Adrenal gland (tissue), 12 donors: ENCODE measurements around the gene FAM170B. TPM values are rescaled to one million over a fixed set of nuclear protein-coding genes. Genes with fewer than 3 reads are reported as not detected.

ENCODE experiments used
- DNase-seq, 7 donors: peaks; one replicate each; pipeline ENCODE4 v3.0.0-alpha.2; 2019 to 2020
- H3K27ac ChIP-seq, 5 donors: fragments of 200-600 bp; sonication (generic) in 4 of 5; 1 replicate in 3 of 5; 2 replicates in 2 of 5; pipeline versions ENCODE4 v1.5.1 to v1.8.0; 2016 to 2020; ENCODE audit warnings: mild to moderate bottlenecking in 1 of 5
- H3K27me3 ChIP-seq: fragments of 200-600 bp; 2 replicates; pipeline ENCODE4 v1.8.0; 2021
- H3K36me3 ChIP-seq, 2 donors: fragments of 200-600 bp; replicated peaks in 1 of 2; 1 replicate in 1 of 2; 2 replicates in 1 of 2; pipeline versions ENCODE4 v1.5.1 to v1.8.0; 2018 to 2022
- H3K4me1 ChIP-seq, 2 donors: fragments of 200-600 bp; replicated peaks in 1 of 2; 1 replicate in 1 of 2; 2 replicates in 1 of 2; pipeline versions ENCODE4 v1.5.1 to v1.8.0; 2018 to 2021
- H3K4me3 ChIP-seq, 4 donors: fragments of 200-600 bp; sonication (generic) in 3 of 4; one replicate each; pipeline ENCODE4 v1.5.1; 2016 to 2018
- H3K9me3 ChIP-seq, 3 donors: fragments of 200-600 bp; sonication (generic) in 1 of 3; replicated peaks in 1 of 3; 1 replicate in 2 of 3; 2 replicates in 1 of 3; pipeline versions ENCODE4 v1.5.1 to v1.8.0; 2016 to 2021
- CTCF ChIP-seq, 6 experiments: fragments of 450-650 bp in 4 of 6; fragments of 200-600 bp in 2 of 6; sonication (generic) in 1 of 6; IDR thresholded peaks; 1 replicate in 5 of 6; 2 replicates in 1 of 6; pipeline versions ENCODE4 v1.5.1 to v1.8.0; 2016 to 2021; ENCODE audit warnings: antibody characterized with exemption in 6 of 6, mild to moderate bottlenecking in 2 of 6, moderate library complexity in 1 of 6
- POLR2A ChIP-seq, 2 donors: fragments of 450-650 bp; IDR thresholded peaks; one replicate each; pipeline ENCODE4 v1.6.1; 2017; ENCODE audit warnings: antibody characterized with exemption in 2 of 2, mild to moderate bottlenecking in 2 of 2, moderate library complexity in 1 of 2
- WGBS, 4 donors: extraction: QIAGEN DNeasy Blood & Tissue Kit in 2 of 4; methylation state at CpG; one replicate each; pipeline versions ENCODE4 v1.1.5 to v1.1.7; 2013 to 2017; 5-methylcytosine and 5-hydroxymethylcytosine counted together
- intact Hi-C, 2 donors: fragments of 100-400 bp; cut with DNase I; formaldehyde crosslinking; loops; one replicate each; pipeline versions ENCODE4 v1.14.1 to v1.15.0; 2022 to 2023
- polyA plus RNA-seq, 3 donors: library from polyadenylated mRNA; stranded (reverse); fragments of 200-250 nt in 2 of 3; fragments of 350-450 nt in 1 of 3; fragmentation: Illumina TruSeq in 1 of 3; extraction: RNeasy Lipid Tissue Mini Kit (QIAGEN cat#74804) in 1 of 3; gene quantifications; one replicate each; pipeline ENCODE4 v1.2.3, GENCODE V29; 2013 to 2014
- total RNA-seq, 9 donors: library from RNA; depleted of rRNA in 4 of 9; stranded (reverse); fragments of >200 nt in 4 of 9; fragments of 120-200 nt in 1 of 9; fragmentation: NEBNext Ultra II Directional in 1 of 9; extraction: Animal tissue kit (Norgen Biotek cat#: 25700) in 1 of 9; gene quantifications; one replicate each; pipeline versions ENCODE4 v1.1.0 to v1.2.4, GENCODE V29; 2013 to 2023
- donor health status: healthy with polysubstance abuse.
- donor health status: Bipolar disorder and iron deficiency.
- donor health status: DM: yes; HTN: yes; CAD: no.
- donor health status: DM: no; HTN: no; CAD: no.
- donor health status: DM: no; HTN: no; CAD: no.
- donor health status: DM: yes; HTN: yes; CAD: no.

Gene FAM170B
- total and polyA plus RNA-seq, 12 donors = not detected

- intact Hi-C loops = no loop called here
Observed at GRCh38 chr10:49104323-49104722, 29.5 kb downstream of the FAM170B start.

DNA sequence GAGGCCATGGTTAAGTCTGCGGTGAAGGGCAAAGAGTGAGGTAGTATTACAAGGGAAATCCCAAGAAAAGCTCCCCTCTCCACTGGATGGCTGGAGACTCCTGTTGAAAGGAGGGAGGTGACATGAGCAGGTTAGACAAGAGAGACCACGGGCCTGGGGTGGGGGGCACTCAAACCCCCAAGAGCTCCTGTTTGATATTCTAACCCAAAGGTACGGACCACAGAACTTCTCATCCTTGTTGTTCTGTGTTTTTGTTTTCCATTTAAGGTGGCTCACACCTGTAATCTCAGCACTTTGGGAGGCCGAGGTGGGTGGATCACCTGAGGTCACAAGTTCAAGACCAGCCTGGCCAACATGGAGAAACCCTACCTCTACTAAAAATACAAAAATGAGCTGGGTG lies 30.1 kb downstream of the FAM170B start:
- H3K27ac ChIP-seq = peak overlapping the region in 2 of 5 donors; percentile 14 to 48
- 73 to 80% (median 78%) methylated on average over 4 of the region's 4 CpGs for WGBS, 4 donors
- H3K36me3 ChIP-seq = peaks cover 0 to 9% of the 10 kb centered on the region in 2 donors
- H3K4me3 ChIP-seq = no peak overlapping the region
- peaks cover 25 to 65% of the 10 kb centered on the region in 2 donors for H3K4me1 ChIP-seq
- no peak for DNase-seq
- TF ChIP-seq CTCF (IDR thresholded peaks at IDR 0.05) = no peak
- TF ChIP-seq POLR2A (IDR thresholded peaks at IDR 0.05) = no peak
- intact Hi-C loops = no loop called here
- H3K27me3 ChIP-seq = no peaks in the 10 kb centered on the region
- H3K9me3 ChIP-seq = no peaks in the 10 kb centered on the region

More at GRCh38 chr10:49104323-49104722, 29.5 kb downstream of the FAM170B start:
- peaks cover 0 to 9% of the 10 kb centered on the region in 2 donors for H3K36me3 ChIP-seq
- peaks cover 25 to 65% of the 10 kb centered on the region in 2 donors for H3K4me1 ChIP-seq
- WGBS, 4 donors = 75 to 84% (median 80%) methylated on average over 5 of the region's 5 CpGs
- no peaks in the 10 kb centered on the region for H3K9me3 ChIP-seq
- H3K27ac ChIP-seq = peak overlapping the region in 2 of 5 donors; percentile 40 to 48
- no peaks in the 10 kb centered on the region for H3K27me3 ChIP-seq
- H3K4me3 ChIP-seq = no peak overlapping the region
- no peak for TF ChIP-seq CTCF (IDR thresholded peaks at IDR 0.05)
- no peak for TF ChIP-seq POLR2A (IDR thresholded peaks at IDR 0.05)
- DNase-seq = no peak

DNA sequence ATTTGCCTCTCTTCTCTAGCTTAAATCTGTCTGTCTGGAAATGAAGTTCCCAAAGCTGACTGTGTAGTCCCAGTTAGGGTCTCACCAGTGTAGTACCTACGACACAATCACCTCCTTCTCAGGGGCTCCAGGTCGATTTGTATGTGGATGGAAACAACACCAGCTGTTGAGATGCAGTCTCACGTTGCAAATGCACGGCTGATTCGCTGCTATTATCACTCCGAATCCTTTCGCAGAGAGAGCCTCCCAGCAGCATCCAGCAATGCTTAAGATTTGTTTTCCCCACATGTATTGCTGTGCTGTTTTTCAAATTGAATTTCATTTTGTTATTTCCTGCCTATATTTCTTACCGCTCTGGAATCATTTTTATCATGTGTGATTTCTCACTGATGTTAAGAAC lies 34.8 kb downstream of the FAM170B start:
- Histone ChIP-seq H3K27me3 (no peaks in the 10 kb centered on the region), H3K27ac (no peak overlapping the region), H3K4me3 (no peak overlapping the region), H3K4me1 (peaks cover 4 to 49% of the 10 kb centered on the region in 2 donors), H3K9me3 (no peaks in the 10 kb centered on the region), H3K36me3 (no peaks in the 10 kb centered on the region)
- intact Hi-C loops = no loop called here
- DNase-seq = no peak
- 86 to 91% (median 89%) methylated on average over 8 of the region's 8 CpGs for WGBS, 4 donors
- TF ChIP-seq POLR2A (IDR thresholded peaks at IDR 0.05) (no peak), CTCF (IDR thresholded peaks at IDR 0.05) (no peak)

DNA sequence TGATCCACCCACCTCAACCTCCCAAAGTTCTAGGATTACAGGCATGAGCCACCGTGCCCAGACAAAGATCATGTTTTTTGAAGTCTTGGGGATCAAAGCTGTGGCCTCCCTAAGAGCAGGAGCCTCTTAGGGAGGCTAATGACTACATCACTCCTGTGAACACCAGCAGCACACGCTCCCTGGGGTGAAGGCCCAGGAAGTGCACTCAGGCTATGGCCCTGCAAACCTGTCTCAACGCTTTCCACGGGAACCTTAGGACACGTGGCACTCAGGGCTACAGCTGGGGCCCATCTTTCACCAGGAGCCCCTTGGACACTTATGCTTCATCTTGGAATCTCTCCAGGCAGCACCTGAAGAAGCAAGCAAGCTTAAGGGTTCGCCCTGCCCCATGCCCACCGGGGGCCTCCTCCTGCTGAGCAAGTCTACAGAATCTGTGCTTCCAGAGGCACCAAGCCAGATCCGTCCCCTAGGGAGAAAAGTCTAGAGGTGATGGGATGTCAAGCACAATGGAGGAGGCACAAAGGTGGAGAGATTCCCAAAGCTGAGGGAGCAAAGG lies 36.9 kb downstream of the FAM170B start:
- Histone ChIP-seq H3K4me3 (no peak overlapping the region), H3K27me3 (no peaks in the 10 kb centered on the region), H3K4me1 (peaks cover 7 to 41% of the 10 kb centered on the region in 2 donors), H3K36me3 (no peaks in the 10 kb centered on the region), H3K27ac (peak overlapping the region in 1 of 5 donors; percentile 37), H3K9me3 (no peaks in the 10 kb centered on the region)
- intact Hi-C loops = no loop called here
- DNase-seq = no peak
- WGBS, 4 donors = 83 to 90% (median 84%) methylated on average over 7 to 8 of the region's 8 CpGs
- TF ChIP-seq CTCF (IDR thresholded peaks at IDR 0.05) = no peak
- TF ChIP-seq POLR2A (IDR thresholded peaks at IDR 0.05) = no peak
